ENCODE measurements around the gene TMEM117.

The TMEM117 gene

DNA sequence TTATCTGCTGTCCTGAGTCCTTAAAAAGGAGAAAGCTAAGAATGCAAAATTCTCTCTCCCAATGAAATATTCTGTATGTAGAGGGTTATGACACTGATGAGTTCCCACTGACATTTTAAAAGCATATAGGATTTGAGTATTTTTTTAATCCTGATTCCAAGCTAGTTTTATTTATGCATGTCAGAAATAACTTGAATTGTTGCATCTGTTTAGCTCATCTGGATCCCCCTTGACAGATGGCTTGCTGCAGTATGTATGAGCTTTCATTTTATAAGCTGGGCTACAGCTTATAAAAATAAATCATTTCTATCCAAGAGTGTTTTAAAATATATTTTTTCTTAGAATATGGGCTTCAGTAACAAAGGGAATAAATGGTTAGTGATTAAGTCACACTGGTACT lies 545.0 kb downstream of the TMEM117 start:
- no peak for DNase-seq (ENCODE audit: low read depth)

DNA sequence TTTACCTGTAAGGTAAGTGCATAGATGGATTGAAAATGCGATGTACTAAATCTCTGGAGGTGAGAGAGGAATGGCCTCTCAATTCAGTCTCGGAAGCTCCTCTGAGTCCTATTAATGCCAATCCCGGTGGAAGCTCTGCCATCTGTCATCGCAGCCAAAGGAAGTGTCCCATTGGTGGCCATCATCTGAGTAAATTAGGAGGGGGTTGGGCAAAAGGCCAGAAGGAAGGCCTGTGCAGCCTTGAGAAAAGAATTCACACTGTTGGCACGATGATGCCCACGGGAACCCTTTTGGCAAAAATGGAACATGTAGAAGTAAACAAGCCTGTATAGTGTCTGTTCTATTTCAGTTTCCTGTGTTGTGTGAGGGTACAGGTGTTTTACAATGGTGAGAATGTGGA lies 545.5 kb downstream of the TMEM117 start:
- no peak for DNase-seq (ENCODE audit: low read depth)

DNA sequence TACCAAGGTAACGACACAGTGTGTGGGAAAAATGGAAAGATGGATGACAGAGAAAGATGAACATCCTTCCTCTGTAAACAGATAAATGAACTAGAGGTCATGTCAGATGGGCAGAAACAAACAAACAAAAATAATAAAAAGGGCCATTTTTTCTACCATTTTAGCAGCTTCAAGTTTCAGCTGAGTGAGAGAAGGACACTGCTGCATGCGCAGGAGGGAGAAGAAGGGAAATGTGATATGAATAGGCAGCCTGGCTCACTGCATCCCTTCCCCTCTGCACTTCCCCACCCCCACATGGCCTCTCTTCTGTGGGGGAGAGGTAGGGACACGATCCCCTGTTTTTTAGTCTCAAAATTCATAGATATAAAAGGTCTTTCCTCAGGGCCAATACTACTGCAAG lies 548.3 kb downstream of the TMEM117 start:
- no peak for DNase-seq (ENCODE audit: low read depth)

DNA sequence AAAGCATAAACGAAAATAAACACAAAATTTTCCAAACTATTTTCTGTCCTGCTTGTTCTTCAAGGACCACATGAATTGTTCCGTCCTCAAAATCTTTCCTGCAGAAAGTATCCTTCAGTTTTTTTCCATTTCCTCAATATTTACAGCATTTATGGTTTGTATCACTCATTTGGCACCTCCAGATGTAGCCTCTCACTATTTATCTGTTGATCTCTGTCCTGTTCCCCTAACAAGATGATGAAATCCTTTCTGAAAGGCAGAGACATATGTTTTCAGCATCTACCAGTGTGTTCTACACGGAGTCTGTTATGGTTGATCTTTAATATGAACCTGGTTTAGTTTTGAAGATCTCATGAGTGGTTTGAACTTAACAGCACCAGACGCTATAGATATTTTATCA lies 550.1 kb downstream of the TMEM117 start:
- no peak for DNase-seq (ENCODE audit: low read depth)

DNA sequence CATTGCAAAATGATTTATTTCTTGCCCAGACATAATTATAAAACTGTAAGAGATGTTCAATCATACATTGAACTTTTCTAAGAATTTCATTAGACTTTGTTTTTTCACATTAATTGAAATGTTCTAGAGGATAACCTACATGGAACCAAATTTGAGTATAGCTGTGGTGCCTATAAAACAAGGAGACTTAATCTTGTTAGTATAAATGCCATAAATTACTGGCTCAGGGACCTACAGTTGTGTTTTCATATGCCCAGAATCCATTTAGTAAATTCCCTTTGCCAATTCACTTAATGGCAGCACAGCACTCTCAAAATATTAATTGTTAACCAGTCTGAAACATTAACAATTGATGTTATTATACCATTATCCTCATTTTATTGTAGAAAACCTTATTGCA lies 551.7 kb downstream of the TMEM117 start:
- no peak for DNase-seq (ENCODE audit: low read depth)

DNA sequence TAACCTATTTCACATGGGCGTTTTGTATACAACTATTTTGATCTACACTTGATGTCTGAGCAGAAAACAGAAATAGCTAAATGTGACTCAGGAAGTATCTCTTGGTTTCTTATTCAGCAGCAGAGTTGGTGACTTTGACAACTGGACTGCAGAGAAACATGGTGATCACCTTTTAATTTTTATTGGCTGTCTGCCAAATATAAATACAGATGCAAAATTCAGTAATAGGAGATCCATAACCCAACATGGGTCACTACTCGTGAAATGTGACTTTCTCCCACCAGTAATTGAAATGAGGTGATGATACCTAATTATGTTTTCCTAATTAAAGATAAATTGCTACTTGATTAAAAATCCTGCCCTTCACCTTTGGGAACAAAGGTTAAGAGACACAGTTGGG lies 553.2 kb downstream of the TMEM117 start:
- no peak for DNase-seq (ENCODE audit: low read depth)

DNA sequence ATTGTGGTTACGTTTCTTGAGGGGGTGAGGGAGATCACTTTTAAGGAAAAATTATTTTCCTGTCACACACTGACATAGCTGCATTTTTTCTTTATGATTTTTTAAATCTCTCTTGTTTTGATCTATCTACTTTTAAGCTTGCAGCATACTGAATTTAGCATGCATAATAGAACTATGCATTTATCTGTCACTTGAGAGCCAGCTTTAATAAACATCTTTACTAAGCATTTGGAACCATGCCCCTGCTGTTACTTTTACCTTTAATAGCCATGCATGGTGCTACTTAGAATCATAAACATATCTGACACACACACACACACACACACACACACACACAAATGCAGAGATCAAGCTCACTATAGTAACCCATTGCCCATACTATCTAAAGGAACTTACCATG lies 554.0 kb downstream of the TMEM117 start:
- no peak for DNase-seq (ENCODE audit: low read depth)

DNA sequence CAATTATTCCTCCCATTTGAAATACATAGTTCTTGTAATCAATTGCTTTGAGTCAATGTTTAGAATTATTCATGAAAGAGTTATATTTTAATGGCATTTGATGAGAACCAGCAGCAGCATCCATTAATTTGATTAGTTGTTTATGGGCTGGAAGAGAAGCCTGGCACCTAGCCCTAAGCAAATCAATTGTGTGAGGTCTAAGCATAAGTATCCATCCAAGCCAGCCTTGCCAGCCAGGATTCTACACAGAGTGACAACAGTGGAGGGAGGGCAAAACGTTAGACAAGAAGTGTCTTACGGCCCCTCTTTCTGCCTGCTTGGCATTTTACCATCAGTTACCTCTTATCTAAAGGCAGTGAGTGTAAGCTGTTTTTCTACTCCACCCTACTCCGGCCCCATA lies 561.8 kb downstream of the TMEM117 start:
- DNase-seq (ENCODE audit: low read depth), result no peak

DNA sequence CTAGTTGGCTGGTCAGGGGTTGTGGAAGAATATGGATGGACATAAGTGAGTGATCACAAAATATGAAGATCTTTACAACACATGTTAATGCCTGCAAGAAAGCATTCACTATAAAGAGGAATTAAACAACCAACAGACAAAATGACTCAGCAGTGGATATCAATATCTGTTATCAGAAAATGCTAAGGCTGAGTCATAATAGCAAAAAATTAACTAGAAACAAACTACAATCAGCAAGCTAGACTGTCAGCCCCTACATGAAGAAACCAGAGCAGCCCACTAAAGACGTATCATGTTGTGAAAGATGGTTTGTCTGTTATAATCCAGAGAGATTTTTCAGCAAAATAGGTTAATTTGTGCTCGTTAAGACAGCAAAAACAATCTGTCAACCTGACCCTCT lies 567.3 kb downstream of the TMEM117 start:
- no peak for DNase-seq (ENCODE audit: low read depth)

DNA sequence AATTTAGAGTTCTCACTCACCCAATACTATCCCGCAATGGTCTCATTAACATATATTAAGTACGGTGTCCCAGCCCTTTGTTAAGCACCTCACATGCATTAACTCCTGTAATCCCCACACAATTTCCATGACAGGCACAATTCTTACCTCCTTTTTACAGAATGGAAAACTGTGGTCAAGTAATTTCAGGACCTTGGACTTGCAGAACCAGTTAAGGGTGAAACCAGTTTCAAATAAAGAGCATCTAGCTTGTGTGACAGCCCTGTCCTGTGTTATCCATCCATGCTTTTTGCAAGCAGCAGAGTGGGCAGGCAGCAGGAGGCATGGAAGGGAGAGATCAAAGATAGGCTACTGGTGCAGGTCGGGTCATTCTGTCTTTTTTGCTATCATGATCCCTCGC lies 569.4 kb downstream of the TMEM117 start:
- DNase-seq (ENCODE audit: low read depth), result no peak

DNA sequence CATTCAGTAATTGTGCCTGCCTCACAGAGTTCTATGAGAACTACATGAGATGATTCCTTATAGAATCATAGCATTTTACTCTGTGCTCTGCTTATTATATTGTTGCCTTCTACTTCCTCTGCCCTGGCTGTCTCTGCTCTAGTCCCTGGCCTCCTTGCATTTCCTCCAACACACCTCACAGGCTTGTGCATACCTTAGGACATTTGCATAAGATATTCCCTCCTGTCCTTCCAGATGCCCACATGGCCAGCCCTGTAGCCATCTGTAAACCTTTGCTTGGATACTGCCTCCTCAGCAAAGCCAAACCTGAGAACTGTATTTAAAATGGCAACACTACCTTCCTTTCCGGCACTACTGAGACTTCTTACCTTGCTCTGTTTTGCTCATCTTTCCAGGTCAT lies 586.7 kb downstream of the TMEM117 start:
- DNase-seq (ENCODE audit: low read depth), result no peak

DNA sequence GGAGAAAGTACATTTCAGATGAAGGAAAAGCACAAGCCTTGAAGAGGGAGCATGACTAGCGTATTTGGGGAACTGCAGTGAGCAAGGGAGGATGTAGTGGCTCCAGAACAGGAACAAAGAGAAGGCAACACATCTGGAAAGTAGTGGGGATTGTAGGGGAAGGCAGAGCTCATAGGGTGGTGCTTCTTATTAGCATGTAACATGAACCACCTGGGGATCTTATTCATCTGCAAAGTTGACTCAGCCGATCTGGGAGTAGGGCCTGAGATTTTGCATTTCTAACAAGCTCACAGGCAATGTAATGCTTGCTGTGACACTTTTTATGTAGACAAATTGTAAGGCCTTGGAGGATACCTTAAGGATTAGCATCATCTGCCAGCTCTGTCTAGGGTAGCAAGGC lies 592.9 kb downstream of the TMEM117 start:
- DNase-seq (ENCODE audit: low read depth), result no peak

DNA sequence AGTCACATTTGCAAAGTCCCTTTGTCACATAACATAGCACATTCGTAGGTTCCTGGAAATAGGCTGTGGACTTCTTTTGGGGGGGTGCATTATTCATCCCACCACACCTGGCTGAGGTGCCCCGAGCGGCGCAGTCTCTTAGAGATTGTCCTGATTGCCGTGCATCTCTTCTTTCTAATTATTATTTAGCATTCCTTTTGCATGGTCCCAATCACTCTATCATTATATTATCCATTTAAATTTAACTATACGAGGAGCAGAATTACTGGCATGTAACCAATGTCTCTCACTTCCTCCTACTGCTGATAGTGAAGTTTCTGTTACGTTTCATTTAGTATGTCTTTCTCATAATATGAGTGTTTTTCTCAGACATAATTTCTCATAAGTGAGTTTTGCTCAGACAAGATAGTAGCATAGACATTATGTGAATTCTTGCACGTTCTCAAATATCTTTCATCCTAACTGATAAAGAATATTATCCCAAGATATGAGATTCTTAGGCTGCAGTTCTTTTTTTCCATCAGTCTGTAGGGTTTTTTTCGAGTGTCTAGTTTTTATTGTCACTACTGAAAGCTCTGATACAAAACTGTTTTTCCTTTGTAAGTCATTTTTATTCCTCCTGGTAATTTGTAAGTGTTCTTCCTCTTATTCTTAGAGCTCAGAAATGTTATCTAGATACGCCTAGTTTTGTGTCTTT lies 595.9 kb downstream of the TMEM117 start:
- DNase-seq (ENCODE audit: low read depth), result no peak

DNA sequence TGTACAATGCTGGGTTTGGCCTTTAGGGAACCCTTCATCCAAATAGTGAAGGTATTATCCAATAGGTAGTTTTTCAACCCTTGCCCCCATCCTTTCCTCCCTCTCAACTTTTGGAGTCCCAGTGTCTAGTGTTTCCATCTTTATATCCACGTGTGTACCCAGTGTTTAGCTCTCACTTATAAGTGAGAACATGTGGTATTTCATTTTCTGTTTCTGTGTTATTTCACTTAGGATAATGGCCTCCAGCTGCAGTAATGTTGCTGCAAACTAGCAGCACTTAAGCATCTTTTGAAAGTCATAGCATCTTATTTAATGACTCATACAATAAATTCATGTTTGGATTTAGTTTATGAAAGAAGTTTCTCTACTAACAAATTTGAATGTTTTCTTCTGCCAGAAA lies 597.8 kb downstream of the TMEM117 start:
- DNase-seq (ENCODE audit: low read depth), result no peak

DNA sequence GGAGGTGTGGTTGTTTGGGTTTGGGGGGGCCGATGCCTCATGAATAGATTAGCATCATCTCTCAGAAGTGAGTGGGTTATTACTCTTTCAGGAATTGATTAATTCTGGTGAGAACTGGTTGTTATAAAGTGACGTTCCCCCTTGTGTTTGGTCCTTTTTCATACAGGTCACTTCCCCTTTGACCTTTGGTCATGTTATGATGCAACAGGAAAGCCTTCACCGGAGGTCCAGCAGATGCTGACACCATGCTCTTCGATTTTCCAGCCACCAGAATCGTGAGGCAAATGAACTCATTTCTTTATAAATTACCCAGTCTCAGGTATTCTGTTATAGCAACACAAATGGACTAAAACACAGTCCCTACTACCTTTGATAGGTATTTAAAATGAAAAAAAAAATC lies 600.9 kb downstream of the TMEM117 start:
- DNase-seq (ENCODE audit: low read depth), result no peak

Data from T-helper 22 cell (primary cell).